HG03439 (cell line): ENCODE measurements around the gene SFT2D1.

Experiments used
- ATAC-seq: cut with Tn5 transposase; IDR thresholded peaks from one replicate; pipeline ENCODE4 v1.9.1; 2021; ENCODE audit warnings: mild to moderate bottlenecking, moderate library complexity; ENCODE audit not compliant: unreplicated experiment

SFT2D1 gene

DNA sequence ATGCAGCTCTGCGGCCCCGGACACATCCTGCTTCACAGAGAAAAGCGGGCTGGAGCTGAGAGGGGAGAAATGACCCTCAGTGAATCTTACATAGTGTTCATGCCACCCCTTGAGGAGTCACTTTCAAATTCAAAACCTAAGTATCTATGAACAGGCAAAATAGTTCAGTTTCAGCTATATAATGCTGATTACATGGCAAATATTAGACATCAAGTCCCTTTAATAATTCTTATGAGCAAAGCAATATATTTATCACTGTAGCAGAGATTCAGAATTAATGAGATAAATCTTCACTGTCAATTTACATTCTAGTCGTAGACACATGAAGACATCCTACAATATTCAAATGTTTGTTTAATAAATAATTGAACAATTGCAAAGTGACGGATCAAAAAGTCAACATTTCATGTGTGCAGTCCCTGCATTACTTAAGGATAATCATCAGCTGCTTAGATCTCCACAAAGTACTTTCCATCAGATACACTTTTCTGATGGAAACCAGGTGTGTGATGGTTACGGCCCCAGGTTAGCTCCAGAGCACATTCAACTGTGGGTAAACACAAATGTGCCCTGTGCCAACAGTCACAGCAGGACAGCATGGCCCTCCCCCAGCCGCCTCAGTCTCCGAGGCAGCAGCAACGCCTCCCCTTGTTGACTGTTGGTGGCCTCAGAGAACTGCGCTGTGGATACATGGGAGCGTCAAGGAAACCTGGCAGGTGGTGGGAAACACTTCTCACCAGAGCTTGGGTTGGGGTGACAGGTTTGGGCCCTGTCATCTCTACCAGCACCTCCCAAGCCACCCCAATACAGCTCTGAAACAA lies 33.4 kb downstream of the SFT2D1 start:
- no peak for ATAC-seq

DNA sequence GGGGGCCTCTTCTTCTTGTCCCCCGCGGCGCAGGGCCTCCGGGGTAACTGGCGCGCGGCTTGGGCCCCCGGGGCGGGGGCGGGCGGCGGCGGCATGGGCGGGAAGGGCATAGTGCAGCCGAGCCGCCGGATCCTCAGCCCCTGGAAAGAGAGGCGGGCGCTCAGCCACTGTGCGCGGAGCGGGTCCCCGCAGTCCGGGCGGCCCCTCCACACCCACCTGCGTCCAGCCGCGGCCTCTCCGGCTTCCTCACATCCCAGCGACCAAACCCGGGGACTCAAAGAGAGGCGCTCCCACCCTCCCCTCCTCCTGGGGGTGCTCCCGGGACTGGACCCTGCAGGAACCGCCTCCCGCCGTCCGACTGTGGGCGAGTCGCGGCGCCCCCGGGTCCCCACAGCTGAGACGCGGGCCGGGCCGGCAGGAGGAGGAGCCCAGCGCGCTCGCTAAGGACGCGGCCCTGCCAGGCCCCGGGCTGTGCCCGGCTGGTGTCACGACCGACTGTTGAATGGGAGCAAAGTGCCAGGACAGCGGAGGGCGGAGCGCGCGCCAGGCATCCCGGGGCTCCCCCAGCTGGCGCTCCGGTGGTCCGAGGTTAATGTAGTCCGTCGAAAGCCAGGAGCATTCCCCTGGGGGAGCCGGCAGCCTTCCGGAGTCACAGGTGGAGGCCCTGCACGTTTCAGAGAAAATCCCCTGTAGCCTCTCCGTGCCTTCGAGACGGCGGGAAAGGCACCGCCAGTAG lies 34.1 kb downstream of the SFT2D1 start, which contains the start of gene PRR18:
Gene PRR18, minus strand, starts transcription at position 360 of the 736 bp plus-strand sequence. Its CDS starts 250 bp downstream, at position 110.
- ATAC-seq = peak; percentile 50

DNA sequence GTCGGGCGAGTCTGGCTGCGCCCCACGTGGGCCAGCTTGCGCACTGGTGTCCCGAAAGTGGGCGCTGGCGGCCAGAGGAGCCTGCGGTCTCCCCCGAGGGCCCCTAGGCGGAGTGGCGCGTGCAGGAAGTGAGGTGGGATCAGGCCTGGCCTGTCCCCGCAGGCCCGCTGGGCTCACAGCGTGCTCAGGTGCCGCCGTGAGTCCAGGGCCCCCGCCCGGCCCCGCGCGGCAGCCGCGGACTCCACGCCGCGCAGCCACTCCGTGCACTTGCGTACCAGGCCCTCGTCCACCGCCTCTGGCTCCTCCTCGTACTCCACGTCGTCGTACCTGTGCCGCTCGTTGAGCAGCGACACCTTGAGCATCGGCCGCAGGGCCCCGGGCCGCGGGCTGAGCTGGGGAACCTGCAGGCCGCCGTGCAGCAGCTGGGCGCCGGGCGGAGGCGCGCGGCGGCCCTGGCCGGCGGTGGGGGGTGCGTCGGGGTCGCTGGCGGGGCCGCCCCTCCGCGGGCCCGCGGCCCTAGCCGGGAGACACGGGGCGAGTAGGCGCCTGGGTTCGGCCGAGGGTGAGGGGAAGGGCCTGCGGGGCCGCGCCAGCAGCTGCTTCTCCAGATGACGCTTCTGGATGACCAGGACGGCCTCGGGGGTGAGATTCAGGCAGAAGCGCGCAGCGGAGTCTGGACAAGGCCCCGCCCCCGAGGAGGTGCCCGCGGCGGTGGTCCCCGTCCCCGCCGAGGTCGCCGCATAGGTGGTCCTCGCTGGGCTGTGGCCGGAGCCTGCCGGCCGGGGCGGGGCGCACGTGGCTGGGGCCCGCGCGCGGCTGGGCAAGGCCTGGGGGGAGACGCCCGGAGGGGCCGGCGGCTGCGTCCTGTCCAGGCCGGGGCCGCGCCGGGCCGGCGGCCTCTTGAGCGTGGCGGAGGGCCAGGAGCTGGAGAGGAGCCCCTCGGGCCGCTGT lies 35.0 kb downstream of the SFT2D1 start:
- ATAC-seq = peak; percentile 30

- no peak for ATAC-seq
Observed at GRCh38 chr6:166306378-166307081, 35.8 kb downstream of the SFT2D1 start.

DNA sequence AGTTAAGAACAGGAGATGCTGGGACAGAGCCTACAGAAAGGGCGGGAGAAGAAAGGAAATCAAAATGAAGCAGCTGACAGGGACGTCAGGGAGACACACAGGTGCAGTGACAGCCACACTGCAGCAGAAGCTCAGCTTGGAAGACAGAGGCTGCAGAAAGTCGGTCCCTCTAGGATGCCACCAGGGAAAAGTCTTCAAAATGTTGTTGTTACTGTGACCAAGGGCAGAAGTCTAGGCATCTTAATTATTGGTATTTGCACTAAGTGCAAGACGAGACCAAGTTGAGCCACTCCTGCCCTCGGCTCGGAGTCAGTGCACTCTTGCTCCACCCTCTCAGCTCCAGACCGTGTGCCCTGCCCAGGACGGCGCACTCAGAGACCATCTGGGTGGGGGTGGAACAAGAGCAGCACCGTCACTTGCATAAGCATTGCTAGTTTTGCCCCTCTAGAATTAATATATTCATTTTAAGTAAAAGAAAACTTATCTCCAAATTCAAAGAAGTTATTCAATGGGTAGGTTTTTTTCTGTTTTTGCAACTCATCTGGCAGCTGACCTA lies 36.7 kb downstream of the SFT2D1 start:
- ATAC-seq = no peak

- no peak for ATAC-seq
Observed at GRCh38 chr6:166304106-166304505, 38.2 kb downstream of the SFT2D1 start.

DNA sequence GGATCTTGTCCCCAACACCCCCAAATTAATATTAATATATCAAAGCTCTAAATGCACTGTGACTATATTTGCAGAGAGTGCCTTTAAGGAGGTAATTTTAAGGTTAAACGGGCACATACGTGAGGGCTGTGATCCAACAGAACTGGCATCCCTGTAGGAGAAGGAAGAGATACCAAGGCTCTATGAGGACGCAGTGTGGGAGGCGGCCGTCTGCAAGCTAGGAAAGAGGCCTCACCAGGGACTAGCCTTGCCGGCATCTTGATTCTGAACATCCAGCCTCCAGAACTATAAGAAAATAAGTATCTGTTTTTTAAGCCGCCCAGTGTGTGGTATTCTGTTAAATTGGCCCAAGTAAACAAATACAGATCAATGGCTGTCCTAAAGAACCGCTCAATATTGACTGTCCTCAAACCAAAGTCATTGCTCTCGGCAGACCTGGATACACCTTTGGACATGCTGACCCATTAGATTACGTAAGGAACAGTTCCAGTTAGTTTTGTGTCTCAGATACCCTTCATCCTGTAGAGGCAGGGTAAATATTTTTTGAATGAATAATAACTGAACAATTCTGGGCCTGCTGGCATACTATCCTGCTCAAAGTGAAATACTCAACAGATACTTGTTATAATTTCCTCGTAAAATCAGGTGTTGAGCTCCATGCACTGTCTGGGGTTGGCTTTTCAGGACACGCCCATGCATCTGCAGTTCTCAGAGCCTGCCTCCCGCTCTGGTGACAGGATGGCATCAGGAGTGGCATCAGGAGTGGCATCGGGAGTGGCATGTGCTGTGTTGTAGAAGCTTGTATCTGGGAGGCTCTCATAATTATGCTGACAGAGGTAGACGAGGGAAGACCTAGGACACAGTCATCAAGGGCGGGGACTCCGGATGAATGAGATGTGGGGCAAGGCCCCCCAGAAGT lies 40.5 kb downstream of the SFT2D1 start:
- ATAC-seq = no peak

DNA sequence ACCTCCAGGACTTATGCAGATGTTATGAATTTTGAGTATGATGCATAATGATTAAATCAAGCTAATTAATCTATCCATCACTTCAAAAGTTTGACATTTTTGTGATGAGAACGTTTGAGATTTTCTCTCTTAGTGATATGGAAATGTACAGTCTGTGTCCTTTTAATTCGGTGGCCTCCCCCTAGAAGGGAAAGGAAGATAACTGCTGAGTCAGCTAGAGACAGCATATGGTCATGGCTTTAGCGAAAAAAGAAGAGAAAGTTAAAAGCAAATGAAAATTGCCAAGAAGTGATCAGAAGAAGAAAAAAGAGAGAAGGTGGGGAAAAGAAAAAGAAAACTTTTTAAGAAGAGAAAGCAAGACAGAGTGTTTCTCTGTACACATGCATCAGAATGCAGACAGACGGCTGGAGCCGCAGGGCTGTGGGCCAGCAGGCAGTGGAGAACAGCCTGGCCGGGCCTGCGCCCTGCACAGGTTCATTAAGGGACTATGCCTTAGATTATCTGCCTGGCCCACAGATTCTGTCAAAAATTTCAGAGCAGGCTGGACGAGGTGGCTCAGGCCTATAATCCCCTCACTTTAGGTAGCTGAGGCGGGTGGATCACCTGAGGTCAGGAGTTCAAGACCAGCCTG lies 41.9 kb downstream of the SFT2D1 start:
- ATAC-seq = no peak

DNA sequence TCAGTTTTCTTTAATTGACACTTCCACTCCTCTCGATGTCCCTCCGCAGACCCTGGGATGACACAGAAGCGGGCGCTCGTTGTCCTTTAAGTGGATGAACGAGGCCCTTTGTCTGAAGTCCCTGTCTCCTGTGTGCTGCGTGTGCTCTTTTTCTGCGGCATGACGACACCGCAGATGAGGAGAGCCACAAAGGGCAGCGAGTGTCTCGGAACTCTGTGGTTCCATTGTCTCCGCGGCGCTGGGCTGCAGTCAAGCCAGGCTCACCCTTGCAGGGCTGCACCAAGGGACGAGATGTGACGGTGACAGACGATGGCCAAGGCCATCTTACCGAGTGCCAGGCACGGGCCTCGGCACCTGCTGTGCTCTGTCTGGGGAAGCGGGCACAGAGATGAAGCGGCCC lies 44.7 kb downstream of the SFT2D1 start:
- no peak for ATAC-seq

DNA sequence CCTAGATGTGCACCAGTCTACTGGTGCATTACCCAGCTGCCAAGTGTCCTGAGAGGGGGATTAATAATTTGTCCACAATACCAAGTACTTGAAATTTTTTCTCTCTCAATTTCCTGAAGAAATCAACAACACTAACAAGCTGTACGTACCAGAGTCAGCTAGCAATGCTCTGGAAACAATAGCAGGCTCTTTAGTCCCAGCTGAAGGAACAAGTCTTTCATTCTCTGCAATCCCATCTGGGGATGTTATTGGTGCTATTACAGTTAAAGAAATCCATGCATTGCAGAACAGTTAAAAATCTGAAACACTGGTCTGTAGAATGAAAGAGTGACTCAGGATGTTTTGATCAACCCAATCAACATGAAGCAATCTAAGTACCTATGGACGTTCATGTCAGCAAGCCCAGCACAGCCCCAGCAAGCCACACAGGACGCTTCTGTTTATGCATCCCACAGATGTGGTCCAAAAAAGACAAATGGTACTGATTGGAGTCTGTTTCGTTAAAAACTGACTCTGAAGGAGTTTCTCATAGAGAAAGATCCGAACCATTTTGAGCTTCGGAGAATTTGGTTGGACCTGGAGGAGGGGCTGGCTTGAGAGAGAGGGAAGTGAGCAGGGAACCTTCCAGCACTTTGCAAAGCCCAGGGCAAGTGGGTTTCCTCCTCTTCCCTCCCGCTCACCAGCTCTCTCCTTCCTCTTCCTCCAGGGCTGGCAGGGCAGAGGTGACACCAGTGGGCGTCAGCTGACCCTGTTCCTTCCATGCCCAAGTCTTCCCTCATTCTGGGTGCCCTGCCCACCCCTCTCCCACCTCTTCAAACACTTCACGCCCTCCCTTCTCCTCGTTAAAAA lies 46.1 kb downstream of the SFT2D1 start:
- ATAC-seq = no peak

- no peak for ATAC-seq
Observed at GRCh38 chr6:166293731-166294584, 48.4 kb downstream of the SFT2D1 start.

GRCh38 chr6:166289207-166290060 lies 52.9 kb downstream of the SFT2D1 start:
- ATAC-seq = no peak

DNA sequence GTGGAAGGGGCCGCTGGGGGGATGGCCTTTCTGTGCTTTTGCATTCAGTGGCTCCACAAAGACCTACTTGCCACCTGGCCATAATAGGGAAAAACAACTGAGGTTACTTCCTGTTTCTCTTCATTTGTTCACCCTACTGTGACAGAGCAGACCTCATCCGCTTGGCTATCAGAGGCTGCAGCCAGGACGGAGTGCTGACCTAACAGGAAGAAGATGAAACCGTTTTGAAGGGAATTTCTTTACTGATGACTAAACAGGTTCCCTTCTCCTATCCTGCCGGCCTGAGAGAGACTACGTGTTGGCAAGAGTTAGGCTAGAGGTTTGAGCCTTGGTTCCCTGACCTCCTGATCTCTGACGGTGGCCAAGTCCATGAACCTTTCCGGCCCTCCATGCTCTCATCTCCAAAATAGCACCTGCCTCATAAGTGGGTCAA lies 55.5 kb downstream of the SFT2D1 start:
- peak; percentile 81 for ATAC-seq

DNA sequence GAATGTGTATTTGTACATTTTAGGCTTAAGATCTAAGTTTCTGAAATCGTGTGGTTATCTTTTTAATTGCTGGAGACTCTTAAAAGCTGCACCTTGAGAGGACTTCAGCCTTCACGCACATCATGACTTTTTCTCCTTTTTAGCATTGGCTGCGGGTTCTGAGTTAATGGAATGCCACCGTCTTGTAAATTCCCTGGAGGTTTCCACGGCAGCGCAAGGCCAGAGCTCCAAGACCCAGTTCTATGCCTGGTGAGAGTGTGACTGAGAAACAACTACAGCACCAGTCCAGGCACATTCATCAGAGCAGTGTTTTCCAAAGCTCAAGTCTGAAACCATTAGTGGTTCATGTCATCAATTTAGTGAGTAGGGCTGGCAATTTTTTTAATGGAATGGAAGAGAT lies 57.1 kb downstream of the SFT2D1 start:
- ATAC-seq = no peak

- ATAC-seq = no peak
Observed at GRCh38 chr6:166284640-166285039, 57.7 kb downstream of the SFT2D1 start.
